HG02970 (cell line): Measurements from ENCODE around the gene POLA1.

Experiments used
- ATAC-seq: cut with Tn5 transposase; IDR thresholded peaks from one replicate; pipeline ENCODE4 v1.9.1; 2021; ENCODE audit warnings: mild to moderate bottlenecking, moderate library complexity, moderate number of reproducible peaks; ENCODE audit not compliant: unreplicated experiment, low FRiP score

POLA1 gene

GRCh38 chrX:25020391-25020904 is 326.7 kb downstream of the POLA1 start:
- no peak for ATAC-seq

DNA sequence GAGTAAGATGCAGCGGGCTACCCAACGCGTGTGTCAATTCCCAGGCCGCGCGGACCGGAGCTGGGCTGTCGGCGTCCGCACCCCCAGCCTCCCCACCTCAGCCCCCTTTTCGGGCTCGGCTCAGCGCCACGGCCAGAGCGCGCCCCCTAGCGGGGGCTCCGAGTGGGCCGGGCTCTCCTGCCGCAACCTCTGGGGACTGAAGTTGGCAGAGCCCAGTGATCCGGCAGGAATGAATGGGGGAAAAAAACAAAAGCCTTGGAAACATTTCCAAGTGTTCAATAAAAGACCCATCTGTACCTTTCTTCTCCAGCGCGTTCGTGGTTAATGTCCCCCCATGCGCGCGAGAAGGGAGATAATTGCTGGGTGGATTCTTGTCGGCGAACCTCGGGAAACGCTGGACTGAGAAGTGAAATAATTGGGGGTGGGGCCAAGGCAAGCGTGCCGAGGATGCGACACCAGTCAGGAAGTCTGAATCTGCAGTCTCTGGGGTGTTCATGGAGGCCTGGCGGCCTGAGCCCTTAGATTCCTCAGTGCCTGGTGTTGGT is 327.3 kb downstream of the POLA1 start:
- no peak for ATAC-seq

DNA sequence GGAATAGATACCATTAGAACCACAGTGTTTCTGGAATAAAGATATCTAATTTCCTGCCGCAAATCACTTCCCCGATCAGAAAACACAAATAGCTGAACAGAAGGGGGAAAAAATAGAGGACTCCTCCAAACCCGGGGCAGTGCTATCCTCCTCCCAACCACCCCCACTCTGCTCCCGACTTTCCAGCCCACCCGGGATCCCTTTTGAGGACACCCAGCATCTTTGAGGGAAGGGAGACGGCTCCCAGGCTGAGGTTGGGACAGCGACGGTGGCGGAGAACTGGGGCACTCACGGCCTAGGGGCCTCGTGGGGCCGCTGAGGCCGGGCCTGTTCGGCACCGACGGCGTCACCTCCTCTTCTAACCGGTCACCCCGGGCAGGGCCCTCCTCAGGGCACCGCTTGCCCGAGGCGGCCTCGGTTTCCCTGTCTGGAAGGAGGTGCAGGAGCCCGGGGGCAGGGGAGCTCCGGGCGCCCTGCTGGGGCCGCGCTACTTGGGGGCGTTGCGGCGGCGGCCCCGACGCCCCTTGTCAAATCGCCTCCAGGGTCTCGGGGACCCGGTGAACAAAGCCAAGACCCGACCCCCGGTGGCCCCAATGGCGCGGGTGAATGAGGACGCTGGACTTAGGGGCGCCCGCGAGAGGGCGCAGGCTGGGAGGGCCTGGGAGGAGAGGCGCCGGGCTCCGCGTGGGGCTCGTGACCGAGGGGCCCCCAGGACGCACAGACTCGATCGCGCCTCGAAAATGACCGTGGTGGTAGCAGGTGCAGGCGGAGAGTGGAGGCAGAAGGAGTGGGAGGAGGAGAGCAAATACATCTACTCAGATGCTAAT is 329.0 kb downstream of the POLA1 start:
- no peak for ATAC-seq

GRCh38 chrX:25023908-25024307 is 330.2 kb downstream of the POLA1 start:
- no peak for ATAC-seq

DNA sequence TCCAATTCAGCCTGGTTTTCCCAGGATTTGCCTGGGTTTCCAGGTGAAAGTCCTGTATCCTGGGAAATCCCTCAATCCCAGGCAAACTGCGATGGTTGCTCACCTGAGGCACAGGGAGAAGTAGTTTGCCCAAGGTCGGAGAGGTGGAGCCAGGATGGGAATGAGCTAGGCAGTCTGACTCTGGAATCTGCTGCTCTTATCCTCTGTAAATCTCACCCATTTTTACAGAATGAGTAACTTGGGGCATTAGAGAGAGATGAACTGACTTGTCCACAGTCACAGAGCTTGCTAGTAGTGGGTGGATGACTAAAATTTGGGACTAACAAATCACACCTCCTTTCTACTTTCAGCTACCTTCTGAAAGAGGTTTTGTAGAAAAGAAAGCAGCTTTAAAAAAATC is 331.9 kb downstream of the POLA1 start:
- ATAC-seq: no peak

GRCh38 chrX:25026576-25026975 is 332.9 kb downstream of the POLA1 start:
- ATAC-seq: no peak

DNA sequence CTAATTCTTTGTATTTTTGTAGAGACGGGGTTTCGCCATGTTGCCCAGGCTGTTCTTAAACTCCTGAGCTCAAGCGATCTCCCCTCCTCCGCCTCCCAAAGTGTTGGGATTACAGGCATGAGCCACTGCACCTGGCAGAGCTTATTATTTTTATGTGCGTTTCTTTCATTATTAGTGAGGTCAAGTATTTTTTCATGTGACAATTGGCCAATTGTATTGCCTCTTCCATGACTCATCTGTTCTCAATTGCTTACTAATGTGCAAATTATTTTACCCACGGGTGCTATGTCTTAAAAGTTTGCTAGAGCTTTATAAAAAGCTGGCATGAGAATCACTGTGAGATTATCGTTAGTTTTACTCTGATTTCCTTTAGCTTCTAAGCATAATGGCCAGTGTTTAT is 335.0 kb downstream of the POLA1 start:
- ATAC-seq: no peak

- no peak for ATAC-seq
Observed at GRCh38 chrX:25029288-25029825, 335.6 kb downstream of the POLA1 start.

DNA sequence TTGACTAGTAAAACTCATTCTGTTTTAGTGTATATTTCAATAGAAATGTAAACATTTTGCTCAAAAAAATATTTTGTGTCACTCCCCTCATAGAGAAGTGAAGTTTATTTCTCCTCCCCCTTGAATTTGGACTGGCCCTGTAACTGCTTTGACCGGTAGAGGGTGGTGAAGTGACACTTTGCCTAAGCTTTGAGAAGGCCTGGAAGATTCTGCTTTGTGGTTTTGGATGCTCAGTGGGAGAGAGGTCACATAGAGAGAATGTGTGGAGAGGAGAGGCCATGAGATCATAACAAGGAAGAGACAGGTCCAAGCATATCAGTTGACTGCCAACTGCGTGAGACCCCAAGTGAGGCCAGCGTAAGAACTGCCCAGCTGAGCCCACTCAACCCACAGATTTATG is 341.2 kb downstream of the POLA1 start:
- ATAC-seq: no peak

DNA sequence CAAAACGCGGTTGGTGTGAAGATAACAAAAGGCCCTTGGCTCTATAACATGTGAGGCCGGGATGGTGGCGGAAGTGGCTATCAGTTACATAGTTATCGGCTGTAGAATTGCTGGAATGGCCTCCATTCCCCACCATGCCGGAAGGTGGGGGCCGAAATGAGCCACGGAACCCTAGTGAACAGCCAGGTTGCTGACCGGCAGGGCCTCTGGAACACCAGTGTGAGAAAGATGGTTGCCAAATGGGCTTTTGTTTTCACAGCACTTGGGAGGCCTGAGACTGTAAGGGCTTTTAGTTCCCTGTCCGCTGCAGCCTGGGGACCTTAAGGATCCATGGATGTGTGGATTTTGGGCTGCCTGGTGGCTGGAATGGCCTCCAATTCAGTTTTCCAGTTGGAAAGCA is 345.3 kb downstream of the POLA1 start:
- ATAC-seq: no peak

DNA sequence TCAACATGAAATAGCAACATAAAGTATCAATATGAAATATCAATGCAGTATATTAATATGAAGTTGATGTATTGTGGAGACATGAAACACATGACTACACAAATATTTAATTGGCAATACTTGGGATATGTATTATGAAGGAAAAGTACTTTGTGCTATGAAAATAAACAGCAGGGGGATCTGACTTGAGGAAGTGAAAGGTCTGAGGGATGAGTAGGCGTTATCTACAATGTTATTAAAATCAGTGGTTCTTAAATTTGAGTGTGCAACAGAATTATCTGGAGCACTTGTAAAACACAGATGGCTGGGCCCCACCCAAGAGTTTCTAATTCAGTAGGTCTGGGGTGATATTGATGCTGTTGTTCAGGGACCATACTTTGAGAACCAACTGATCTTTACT is 349.5 kb downstream of the POLA1 start:
- no peak for ATAC-seq
